ENCODE measurements around the gene RAB31. TPM values are rescaled to one million over a fixed set of nuclear protein-coding genes. Genes with fewer than 3 reads are reported as not detected.
A peak's percentile ranks its signal among the peaks of the same experiment; 100 is the strongest.

Gene RAB31
- total RNA-seq, 1 experiment from 2014 or later: 32.9 TPM

DNA sequence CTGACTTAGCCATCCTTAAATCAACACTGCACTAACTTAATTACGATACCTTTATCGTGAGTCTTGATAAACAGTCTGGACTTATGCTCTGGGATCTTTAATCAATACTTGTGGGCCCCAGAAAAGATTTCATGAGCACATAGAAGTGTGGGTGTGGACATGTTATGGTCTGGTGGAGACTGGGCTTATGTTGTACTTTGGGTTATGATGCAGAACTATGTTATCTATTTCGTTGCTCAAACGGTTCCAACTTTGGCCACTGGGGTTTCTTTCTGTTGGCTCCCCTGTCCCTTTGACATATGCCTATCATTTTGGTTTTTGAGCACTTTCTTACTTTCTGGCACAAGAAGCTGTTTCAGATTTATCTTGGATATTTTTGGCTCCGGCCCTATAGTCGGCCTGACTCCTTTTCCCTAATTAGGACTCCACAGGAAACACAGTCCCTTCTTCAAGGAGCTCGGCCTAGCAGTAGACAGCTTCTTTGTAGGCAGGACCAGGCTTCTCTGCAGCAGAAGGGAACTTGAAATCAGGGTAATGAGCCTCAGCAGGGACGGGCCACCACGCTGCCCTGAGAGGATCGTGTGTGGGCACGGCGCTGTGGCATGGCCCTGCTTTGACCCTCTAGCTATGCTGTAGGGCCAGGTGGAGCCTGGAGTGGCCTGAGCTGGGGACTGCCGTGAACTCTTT is 123.1 kb downstream of the RAB31 start:
- DNase-seq (ENCODE audit: low spot score) (no peak), ATAC-seq (no peak)
- Mint-ChIP-seq H3K9me3 (no peaks in the 10 kb centered on the region), H3K36me3 (peaks cover 4% of the 10 kb centered on the region), H3K27ac (peak overlapping the region; percentile 14; the same call in 1 of the 2 replicates), H3K4me3 (no peak overlapping the region), H3K27me3 (ENCODE audit: low read depth) (no peaks in the 10 kb centered on the region), H3K4me1 (peaks cover 30% of the 10 kb centered on the region)
- POLR2A ChIA-PET: no interaction called here
- CTCF ChIA-PET: interaction anchor here (1.2 to 2.0 kb wide), 2 partner anchors 9 to 28 kb away, joined by 3 to 5 read pairs; no protein-coding TSS in a partner anchor
- TF ChIP-seq, protein P1, sequence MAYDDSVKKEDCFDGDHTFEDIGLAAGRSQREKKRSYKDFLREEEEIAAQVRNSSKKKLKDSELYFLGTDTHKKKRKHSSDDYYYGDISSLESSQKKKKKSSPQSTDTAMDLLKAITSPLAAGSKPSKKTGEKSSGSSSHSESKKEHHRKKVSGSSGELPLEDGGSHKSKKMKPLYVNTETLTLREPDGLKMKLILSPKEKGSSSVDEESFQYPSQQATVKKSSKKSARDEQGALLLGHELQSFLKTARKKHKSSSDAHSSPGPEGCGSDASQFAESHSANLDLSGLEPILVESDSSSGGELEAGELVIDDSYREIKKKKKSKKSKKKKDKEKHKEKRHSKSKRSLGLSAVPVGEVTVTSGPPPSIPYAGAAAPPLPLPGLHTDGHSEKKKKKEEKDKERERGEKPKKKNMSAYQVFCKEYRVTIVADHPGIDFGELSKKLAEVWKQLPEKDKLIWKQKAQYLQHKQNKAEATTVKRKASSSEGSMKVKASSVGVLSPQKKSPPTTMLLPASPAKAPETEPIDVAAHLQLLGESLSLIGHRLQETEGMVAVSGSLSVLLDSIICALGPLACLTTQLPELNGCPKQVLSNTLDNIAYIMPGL (CRISPR knock-in tag; IDR thresholded peaks at IDR 0.05): no peak
- TF ChIP-seq, protein P2, sequence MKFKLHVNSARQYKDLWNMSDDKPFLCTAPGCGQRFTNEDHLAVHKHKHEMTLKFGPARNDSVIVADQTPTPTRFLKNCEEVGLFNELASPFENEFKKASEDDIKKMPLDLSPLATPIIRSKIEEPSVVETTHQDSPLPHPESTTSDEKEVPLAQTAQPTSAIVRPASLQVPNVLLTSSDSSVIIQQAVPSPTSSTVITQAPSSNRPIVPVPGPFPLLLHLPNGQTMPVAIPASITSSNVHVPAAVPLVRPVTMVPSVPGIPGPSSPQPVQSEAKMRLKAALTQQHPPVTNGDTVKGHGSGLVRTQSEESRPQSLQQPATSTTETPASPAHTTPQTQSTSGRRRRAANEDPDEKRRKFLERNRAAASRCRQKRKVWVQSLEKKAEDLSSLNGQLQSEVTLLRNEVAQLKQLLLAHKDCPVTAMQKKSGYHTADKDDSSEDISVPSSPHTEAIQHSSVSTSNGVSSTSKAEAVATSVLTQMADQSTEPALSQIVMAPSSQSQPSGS (CRISPR knock-in tag; IDR thresholded peaks at IDR 0.05; ENCODE audit: borderline replicate concordance, low read depth): no peak
- TF ChIP-seq ESRRA (CRISPR knock-in tag; IDR thresholded peaks at IDR 0.05; ENCODE audit: borderline replicate concordance): no peak
- TF ChIP-seq, protein P3, sequence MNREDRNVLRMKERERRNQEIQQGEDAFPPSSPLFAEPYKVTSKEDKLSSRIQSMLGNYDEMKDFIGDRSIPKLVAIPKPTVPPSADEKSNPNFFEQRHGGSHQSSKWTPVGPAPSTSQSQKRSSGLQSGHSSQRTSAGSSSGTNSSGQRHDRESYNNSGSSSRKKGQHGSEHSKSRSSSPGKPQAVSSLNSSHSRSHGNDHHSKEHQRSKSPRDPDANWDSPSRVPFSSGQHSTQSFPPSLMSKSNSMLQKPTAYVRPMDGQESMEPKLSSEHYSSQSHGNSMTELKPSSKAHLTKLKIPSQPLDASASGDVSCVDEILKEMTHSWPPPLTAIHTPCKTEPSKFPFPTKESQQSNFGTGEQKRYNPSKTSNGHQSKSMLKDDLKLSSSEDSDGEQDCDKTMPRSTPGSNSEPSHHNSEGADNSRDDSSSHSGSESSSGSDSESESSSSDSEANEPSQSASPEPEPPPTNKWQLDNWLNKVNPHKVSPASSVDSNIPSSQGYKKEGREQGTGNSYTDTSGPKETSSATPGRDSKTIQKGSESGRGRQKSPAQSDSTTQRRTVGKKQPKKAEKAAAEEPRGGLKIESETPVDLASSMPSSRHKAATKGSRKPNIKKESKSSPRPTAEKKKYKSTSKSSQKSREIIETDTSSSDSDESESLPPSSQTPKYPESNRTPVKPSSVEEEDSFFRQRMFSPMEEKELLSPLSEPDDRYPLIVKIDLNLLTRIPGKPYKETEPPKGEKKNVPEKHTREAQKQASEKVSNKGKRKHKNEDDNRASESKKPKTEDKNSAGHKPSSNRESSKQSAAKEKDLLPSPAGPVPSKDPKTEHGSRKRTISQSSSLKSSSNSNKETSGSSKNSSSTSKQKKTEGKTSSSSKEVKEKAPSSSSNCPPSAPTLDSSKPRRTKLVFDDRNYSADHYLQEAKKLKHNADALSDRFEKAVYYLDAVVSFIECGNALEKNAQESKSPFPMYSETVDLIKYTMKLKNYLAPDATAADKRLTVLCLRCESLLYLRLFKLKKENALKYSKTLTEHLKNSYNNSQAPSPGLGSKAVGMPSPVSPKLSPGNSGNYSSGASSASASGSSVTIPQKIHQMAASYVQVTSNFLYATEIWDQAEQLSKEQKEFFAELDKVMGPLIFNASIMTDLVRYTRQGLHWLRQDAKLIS (CRISPR knock-in tag; IDR thresholded peaks at IDR 0.05; ENCODE audit: borderline replicate concordance): no peak
- TF ChIP-seq GTF2I (CRISPR knock-in tag; conservative IDR thresholded peaks at IDR 0.05): no peak
- TF ChIP-seq RELA (CRISPR knock-in tag; IDR thresholded peaks at IDR 0.05; ENCODE audit: borderline replicate concordance): no peak
- TF ChIP-seq ETV6 (CRISPR knock-in tag; IDR thresholded peaks at IDR 0.05): no peak
- no peak for TF ChIP-seq JAZF1 (CRISPR knock-in tag; IDR thresholded peaks at IDR 0.05)
- TF ChIP-seq MXD4 (CRISPR knock-in tag; IDR thresholded peaks at IDR 0.05; ENCODE audit: borderline replicate concordance): no peak
- TF ChIP-seq ZNF138 (CRISPR knock-in tag; conservative IDR thresholded peaks at IDR 0.05): no peak
- TF ChIP-seq FOXK1 (CRISPR knock-in tag; IDR thresholded peaks at IDR 0.05): no peak
- no peak for TF ChIP-seq FOXP1 (CRISPR knock-in tag; IDR thresholded peaks at IDR 0.05; ENCODE audit: borderline replicate concordance)
- TF ChIP-seq, protein P4, sequence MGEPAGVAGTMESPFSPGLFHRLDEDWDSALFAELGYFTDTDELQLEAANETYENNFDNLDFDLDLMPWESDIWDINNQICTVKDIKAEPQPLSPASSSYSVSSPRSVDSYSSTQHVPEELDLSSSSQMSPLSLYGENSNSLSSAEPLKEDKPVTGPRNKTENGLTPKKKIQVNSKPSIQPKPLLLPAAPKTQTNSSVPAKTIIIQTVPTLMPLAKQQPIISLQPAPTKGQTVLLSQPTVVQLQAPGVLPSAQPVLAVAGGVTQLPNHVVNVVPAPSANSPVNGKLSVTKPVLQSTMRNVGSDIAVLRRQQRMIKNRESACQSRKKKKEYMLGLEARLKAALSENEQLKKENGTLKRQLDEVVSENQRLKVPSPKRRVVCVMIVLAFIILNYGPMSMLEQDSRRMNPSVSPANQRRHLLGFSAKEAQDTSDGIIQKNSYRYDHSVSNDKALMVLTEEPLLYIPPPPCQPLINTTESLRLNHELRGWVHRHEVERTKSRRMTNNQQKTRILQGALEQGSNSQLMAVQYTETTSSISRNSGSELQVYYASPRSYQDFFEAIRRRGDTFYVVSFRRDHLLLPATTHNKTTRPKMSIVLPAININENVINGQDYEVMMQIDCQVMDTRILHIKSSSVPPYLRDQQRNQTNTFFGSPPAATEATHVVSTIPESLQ (CRISPR knock-in tag; IDR thresholded peaks at IDR 0.05): no peak
- TF ChIP-seq TCF7 (CRISPR knock-in tag; IDR thresholded peaks at IDR 0.05; ENCODE audit: low read depth): no peak
- TF ChIP-seq, protein P5, sequence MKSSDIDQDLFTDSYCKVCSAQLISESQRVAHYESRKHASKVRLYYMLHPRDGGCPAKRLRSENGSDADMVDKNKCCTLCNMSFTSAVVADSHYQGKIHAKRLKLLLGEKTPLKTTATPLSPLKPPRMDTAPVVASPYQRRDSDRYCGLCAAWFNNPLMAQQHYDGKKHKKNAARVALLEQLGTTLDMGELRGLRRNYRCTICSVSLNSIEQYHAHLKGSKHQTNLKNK (CRISPR knock-in tag; IDR thresholded peaks at IDR 0.05): no peak

Measured in WTC11 (cell line).